ENCODE results near the gene ANGPTL2. TPM values are rescaled to one million over a fixed set of nuclear protein-coding genes. Genes with fewer than 3 reads are reported as not detected.

ANGPTL2 gene
- polyA plus RNA-seq, 1 of the 3 experiments (the other 2 are of a cell fraction) = 12.3 TPM

DNA sequence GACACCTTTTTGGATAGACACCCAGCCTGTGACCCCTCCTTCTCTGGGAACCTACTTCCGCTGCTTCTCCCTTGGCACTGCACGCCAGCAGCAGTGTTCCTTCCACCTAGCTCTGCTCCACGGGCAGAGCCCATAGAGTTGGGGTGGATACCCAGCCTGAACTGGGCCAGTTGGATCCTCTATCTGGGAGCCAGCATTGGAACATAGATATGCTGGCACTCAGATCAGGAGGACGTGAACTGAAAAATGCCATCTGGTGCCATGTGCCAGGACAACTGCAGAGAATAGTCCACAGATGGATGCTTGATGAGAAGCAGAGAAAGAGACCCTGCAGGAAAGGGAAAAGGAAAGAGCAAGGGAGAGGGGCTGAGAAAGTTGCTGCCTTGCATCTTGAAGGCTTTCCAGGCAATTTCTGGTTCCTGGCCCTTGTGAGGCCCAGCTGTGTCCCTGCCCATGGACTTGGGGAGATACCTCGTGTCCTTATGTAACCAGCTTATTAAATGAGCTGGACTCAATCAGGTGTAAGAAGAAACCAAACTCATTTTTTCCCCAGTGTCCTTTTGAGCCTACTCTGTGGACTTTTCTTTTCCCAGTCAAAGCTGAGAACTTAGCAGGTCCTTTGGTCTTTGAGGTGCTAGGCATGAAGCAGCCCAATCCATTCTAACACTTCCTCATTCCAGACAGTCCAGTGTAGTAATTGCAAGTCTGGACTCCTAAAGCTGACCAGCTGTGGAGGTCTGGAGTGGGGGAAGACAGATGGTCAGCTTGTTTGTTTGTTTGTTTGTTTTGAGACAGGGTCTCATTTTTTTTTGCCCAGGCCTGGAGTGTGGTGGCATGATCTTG lies 39.1 kb downstream of the ANGPTL2 start:
- no peak overlapping the region for H3K27ac ChIP-seq (ENCODE audit: low read depth in 2 of 2, low read length in 1 of 2)
- no peaks in the 10 kb centered on the region; a peak in 1 of 4 replicates for H3K4me1 ChIP-seq (ENCODE audit: control insufficient read depth in 1 of 2, insufficient read depth in 2 of 2, low read depth in 1 of 2, low read length in 1 of 2)
- peaks cover 0 to 3% of the 10 kb centered on the region in 2 experiments for H3K36me3 ChIP-seq (replicated peaks in 1 of 2; ENCODE audit: control insufficient read depth in 1 of 2, insufficient read depth in 2 of 2, low read length in 1 of 2)
- TF ChIP-seq RFX5 (IDR thresholded peaks at IDR 0.05; ENCODE audit: low read length) = no peak
- no peak for TF ChIP-seq NFIC (IDR thresholded peaks at IDR 0.05; ENCODE audit: borderline replicate concordance)
- no peak for TF ChIP-seq CHD2 (IDR thresholded peaks at IDR 0.05; ENCODE audit: low read length, partially characterized antibody)
- no peak for TF ChIP-seq FOXJ3 (CRISPR knock-in tag; IDR thresholded peaks at IDR 0.05)
- TF ChIP-seq POLR2AphosphoS5 (IDR thresholded peaks at IDR 0.05; ENCODE audit: low read depth, low read length) = no peak
- no peak for TF ChIP-seq MEF2A (IDR thresholded peaks at IDR 0.05; ENCODE audit: borderline replicate concordance, low read depth)
- no peak for TF ChIP-seq EP300 (IDR thresholded peaks at IDR 0.05; ENCODE audit: borderline replicate concordance in 1 of 2, low read depth in 1 of 2, low read length in 1 of 2)
- TF ChIP-seq, protein P1, sequence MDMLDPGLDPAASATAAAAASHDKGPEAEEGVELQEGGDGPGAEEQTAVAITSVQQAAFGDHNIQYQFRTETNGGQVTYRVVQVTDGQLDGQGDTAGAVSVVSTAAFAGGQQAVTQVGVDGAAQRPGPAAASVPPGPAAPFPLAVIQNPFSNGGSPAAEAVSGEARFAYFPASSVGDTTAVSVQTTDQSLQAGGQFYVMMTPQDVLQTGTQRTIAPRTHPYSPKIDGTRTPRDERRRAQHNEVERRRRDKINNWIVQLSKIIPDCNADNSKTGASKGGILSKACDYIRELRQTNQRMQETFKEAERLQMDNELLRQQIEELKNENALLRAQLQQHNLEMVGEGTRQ (IDR thresholded peaks at IDR 0.05; ENCODE audit: borderline replicate concordance, low read depth, low read length) = no peak
- TF ChIP-seq JUND (IDR thresholded peaks at IDR 0.05) = no peak
- no peak for DNase-seq
- H3K4me2 ChIP-seq = no peak overlapping the region
- no peaks in the 10 kb centered on the region for H3K79me2 ChIP-seq (ENCODE audit: insufficient read depth)
- no peak overlapping the region for H3K4me3 ChIP-seq (ENCODE audit: low read depth in 2 of 2, low read length in 1 of 2)
- H3K9me3 ChIP-seq = no peaks in the 10 kb centered on the region
- H3K9ac ChIP-seq = no peak overlapping the region
- no peaks in the 10 kb centered on the region for H4K20me1 ChIP-seq (ENCODE audit: insufficient read depth)
- H2AFZ ChIP-seq (ENCODE audit: low read depth) = no peak overlapping the region
- no peaks in the 10 kb centered on the region for H3F3A ChIP-seq (replicated peaks; ENCODE audit: insufficient read depth)
- WGBS (ENCODE audit: low lambda C conversion rate) = 81% methylated on average over 5 of the region's 5 CpGs
- ChIA-PET CTCF (interaction anchor here (1.0 to 1.9 kb wide), 3 partner anchors 7 to 142 kb away, joined by 3 to 6 read pairs (median 3); no protein-coding TSS in a partner anchor), POLR2A (no interaction called here)
- H3K9me2 ChIP-seq = no peaks in the 10 kb centered on the region
- H3K27me3 ChIP-seq (ENCODE audit: insufficient read depth) = no peaks in the 10 kb centered on the region

DNA sequence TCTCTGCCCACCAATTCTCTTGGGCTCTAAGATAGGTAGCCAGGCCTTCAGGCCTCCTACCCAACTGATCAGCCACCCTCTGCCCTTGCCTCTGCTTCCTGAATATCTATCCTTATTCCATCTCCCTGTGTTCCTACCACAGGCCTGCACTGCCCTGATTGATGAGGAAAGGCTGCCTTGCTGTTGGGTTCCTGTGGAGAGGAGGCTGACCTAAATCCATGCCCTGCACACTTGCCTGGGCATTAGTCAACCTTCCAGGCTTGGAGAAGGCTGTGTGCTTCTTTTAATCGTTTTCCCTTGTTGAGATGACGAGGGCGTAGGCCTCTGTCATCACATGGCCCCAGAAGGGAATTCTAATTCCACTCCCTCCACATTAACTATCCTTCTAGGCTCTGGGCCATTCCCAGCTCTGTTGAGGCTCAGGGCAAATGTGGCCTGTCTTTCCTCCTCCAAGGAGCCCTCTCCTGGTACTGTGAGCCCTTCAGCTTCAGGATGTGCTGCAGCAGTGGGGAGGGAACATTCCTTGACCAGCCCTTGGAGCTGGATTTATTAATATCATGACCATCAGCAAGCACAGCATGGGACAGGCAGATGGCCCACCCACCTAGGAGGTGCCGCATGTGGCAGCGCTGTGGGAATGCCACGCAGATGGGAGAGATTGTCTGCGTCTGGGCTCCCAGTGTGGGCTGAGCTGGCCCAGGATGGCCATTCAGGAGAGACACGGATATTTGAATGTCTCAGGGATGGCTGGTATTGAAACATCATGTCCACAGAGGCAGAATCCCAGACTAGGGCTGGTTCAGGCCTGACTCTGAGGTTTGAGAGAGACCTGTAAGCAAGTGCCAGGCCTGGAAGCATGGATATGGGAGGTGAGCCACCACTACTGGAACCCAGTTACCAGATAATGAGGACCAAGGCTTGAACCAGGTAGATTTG lies 40.9 kb downstream of the ANGPTL2 start:
- H2AFZ ChIP-seq (ENCODE audit: low read depth) = no peak overlapping the region
- no peak overlapping the region for H3K27ac ChIP-seq (ENCODE audit: low read depth in 2 of 2, low read length in 1 of 2)
- H3K27me3 ChIP-seq (ENCODE audit: insufficient read depth) = no peaks in the 10 kb centered on the region
- H4K20me1 ChIP-seq (ENCODE audit: insufficient read depth) = no peaks in the 10 kb centered on the region
- ChIA-PET CTCF (interaction anchor here (0.9 kb wide), 1 partner anchor 17 kb away, joined by 3 read pairs; no protein-coding TSS in a partner anchor), POLR2A (no interaction called here)
- H3K4me1 ChIP-seq (ENCODE audit: control insufficient read depth in 1 of 2, insufficient read depth in 2 of 2, low read depth in 1 of 2, low read length in 1 of 2) = no peaks in the 10 kb centered on the region; a peak in 1 of 4 replicates
- H3K4me3 ChIP-seq (ENCODE audit: low read depth in 2 of 2, low read length in 1 of 2) = no peak overlapping the region
- TF ChIP-seq, protein P2, sequence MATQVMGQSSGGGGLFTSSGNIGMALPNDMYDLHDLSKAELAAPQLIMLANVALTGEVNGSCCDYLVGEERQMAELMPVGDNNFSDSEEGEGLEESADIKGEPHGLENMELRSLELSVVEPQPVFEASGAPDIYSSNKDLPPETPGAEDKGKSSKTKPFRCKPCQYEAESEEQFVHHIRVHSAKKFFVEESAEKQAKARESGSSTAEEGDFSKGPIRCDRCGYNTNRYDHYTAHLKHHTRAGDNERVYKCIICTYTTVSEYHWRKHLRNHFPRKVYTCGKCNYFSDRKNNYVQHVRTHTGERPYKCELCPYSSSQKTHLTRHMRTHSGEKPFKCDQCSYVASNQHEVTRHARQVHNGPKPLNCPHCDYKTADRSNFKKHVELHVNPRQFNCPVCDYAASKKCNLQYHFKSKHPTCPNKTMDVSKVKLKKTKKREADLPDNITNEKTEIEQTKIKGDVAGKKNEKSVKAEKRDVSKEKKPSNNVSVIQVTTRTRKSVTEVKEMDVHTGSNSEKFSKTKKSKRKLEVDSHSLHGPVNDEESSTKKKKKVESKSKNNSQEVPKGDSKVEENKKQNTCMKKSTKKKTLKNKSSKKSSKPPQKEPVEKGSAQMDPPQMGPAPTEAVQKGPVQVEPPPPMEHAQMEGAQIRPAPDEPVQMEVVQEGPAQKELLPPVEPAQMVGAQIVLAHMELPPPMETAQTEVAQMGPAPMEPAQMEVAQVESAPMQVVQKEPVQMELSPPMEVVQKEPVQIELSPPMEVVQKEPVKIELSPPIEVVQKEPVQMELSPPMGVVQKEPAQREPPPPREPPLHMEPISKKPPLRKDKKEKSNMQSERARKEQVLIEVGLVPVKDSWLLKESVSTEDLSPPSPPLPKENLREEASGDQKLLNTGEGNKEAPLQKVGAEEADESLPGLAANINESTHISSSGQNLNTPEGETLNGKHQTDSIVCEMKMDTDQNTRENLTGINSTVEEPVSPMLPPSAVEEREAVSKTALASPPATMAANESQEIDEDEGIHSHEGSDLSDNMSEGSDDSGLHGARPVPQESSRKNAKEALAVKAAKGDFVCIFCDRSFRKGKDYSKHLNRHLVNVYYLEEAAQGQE (IDR thresholded peaks at IDR 0.05; ENCODE audit: low read depth, low read length) = no peak
- TF ChIP-seq SMC3 (IDR thresholded peaks at IDR 0.05; ENCODE audit: low read depth, low read length) = no peak
- TF ChIP-seq, protein P3, sequence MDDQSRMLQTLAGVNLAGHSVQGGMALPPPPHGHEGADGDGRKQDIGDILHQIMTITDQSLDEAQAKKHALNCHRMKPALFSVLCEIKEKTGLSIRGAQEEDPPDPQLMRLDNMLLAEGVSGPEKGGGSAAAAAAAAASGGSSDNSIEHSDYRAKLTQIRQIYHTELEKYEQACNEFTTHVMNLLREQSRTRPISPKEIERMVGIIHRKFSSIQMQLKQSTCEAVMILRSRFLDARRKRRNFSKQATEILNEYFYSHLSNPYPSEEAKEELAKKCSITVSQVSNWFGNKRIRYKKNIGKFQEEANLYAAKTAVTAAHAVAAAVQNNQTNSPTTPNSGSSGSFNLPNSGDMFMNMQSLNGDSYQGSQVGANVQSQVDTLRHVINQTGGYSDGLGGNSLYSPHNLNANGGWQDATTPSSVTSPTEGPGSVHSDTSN (IDR thresholded peaks at IDR 0.05) = no peak
- H3K36me3 ChIP-seq (replicated peaks in 1 of 2; ENCODE audit: control insufficient read depth in 1 of 2, insufficient read depth in 2 of 2, low read length in 1 of 2) = no peaks in the 10 kb centered on the region
- no peak overlapping the region for H3K4me2 ChIP-seq
- no peaks in the 10 kb centered on the region for H3K79me2 ChIP-seq (ENCODE audit: insufficient read depth)
- no peak for DNase-seq
- H3K9me2 ChIP-seq = no peaks in the 10 kb centered on the region
- H3K9ac ChIP-seq = no peak overlapping the region
- WGBS (ENCODE audit: low lambda C conversion rate) = 83% methylated on average over 7 of the region's 8 CpGs
- H3K9me3 ChIP-seq = no peaks in the 10 kb centered on the region
- no peaks in the 10 kb centered on the region for H3F3A ChIP-seq (replicated peaks; ENCODE audit: insufficient read depth)

Measured in SK-N-SH (cell line).